ENCODE measurements around the gene PHF13.

PHF13 gene

DNA sequence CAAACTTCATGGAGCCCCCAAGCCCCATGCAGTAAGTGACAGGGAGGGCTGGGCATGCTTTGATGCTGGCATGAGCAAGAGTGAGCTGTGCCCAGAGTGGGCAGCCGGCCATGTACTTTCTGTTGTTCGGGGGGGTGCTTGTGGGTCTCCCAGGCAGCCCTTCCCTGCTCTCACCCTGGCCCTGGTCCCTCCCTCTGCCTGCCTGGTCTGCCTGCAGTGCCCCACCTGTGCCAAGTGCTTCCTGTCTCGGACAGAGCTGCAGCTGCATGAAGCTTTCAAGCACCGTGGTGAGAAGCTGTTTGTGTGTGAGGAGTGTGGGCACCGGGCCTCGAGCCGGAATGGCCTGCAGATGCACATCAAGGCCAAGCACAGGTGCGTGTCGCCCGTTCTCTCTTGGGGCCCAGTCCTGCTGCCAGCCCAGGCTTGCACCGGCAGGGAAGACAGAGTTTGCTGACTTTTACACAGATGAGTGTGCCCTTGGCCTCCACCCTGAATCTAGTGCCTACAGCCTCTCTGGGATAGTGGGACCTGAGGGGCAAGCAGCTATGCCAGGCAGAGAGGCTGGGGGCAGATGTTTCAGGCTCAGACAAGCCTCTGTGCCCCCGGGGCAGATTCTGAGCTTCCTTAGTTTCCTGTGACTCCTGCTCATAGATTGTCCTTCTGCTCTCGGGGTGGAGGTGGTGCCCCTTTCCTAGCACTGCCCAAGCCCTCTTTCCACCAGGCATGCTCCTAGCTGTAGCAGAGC lies 26.1 kb upstream of the PHF13 start:
- TF ChIP-seq, protein P1, sequence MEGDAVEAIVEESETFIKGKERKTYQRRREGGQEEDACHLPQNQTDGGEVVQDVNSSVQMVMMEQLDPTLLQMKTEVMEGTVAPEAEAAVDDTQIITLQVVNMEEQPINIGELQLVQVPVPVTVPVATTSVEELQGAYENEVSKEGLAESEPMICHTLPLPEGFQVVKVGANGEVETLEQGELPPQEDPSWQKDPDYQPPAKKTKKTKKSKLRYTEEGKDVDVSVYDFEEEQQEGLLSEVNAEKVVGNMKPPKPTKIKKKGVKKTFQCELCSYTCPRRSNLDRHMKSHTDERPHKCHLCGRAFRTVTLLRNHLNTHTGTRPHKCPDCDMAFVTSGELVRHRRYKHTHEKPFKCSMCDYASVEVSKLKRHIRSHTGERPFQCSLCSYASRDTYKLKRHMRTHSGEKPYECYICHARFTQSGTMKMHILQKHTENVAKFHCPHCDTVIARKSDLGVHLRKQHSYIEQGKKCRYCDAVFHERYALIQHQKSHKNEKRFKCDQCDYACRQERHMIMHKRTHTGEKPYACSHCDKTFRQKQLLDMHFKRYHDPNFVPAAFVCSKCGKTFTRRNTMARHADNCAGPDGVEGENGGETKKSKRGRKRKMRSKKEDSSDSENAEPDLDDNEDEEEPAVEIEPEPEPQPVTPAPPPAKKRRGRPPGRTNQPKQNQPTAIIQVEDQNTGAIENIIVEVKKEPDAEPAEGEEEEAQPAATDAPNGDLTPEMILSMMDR (conservative IDR thresholded peaks at IDR 0.05; ENCODE audit: control insufficient read depth, insufficient read depth, low read depth, low read length), result no peak
- no peak overlapping the region for H3K4me3 ChIP-seq (ENCODE audit: control insufficient read depth, low read depth, low read length)
- DNase-seq (ENCODE audit: low read depth), result no peak

DNA sequence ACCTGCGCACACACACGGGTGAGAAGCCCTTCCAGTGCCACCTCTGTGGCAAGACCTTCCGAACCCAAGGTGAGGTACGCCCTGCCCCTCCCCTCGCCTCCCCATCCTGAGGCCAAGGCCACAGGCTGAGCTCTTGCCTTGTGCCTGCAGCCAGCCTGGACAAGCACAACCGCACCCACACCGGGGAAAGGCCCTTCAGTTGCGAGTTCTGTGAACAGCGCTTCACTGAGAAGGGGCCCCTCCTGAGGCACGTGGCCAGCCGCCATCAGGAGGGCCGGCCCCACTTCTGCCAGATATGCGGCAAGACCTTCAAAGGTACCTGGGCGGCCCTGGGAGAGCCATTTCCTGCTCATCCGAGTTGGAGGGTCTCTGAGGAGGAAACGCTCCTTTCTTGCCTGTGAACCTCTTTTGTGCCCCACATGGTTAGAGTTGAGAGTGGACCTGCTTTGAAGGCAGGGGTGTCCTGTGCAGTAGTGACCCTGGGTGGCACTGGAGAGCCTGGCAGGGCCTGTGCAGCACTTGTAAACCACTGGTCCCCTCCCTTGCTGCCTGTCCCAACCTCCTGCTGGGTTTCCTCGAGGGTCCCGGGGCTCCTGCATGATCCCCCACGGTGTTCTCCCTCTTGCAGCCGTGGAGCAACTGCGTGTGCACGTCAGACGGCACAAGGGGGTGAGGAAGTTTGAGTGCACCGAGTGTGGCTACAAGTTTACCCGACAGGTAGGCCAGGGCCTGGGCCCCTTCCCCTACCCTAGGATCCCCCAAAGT lies 25.2 kb upstream of the PHF13 start:
- H3K4me3 ChIP-seq (ENCODE audit: control insufficient read depth, low read depth, low read length), result no peak overlapping the region
- TF ChIP-seq, protein P1 (conservative IDR thresholded peaks at IDR 0.05; ENCODE audit: control insufficient read depth, insufficient read depth, low read depth, low read length), result no peak
- no peak for DNase-seq (ENCODE audit: low read depth)

DNA sequence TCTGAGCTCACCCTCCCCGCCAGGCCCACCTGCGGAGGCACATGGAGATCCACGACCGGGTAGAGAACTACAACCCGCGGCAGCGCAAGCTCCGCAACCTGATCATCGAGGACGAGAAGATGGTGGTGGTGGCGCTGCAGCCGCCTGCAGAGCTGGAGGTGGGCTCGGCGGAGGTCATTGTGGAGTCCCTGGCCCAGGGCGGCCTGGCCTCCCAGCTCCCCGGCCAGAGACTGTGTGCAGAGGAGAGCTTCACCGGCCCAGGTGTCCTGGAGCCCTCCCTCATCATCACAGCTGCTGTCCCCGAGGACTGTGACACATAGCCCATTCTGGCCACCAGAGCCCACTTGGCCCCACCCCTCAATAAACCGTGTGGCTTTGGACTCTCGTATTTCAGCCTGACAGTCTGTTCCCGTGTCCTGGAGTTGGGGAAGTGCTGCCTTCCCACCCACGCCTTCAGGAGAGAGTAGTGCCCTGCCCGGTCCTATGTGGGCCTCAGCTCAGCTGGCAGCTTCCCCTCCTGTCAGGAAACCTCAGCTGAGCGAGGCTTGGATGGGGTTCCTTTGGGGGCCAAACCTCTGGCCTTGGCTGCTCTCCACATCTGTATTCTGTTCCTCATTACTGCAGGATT lies 24.5 kb upstream of the PHF13 start:
- no peak overlapping the region for H3K4me3 ChIP-seq (ENCODE audit: control insufficient read depth, low read depth, low read length)
- DNase-seq (ENCODE audit: low read depth), result no peak
- TF ChIP-seq, protein P1 (conservative IDR thresholded peaks at IDR 0.05; ENCODE audit: control insufficient read depth, insufficient read depth, low read depth, low read length), result no peak

DNA sequence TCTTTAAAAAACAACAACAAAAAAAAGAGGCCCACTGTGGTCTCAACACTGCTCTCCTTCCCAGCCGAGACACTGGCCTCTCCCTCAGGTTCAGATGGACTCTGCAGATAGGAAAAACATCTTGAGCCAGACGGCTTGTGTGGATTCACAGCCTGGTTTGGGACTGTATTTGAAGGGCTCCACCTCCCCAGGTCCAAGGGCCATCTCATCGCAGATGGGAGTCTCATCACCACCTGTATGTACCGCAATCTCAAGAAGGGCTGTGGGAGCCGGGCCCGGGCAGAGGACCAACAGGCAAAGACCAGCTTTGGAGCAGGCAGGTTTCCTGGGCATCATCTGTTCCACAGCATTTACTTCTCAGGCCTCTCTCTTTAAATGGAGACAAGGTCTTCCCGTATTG lies 23.5 kb upstream of the PHF13 start:
- TF ChIP-seq, protein P1 (conservative IDR thresholded peaks at IDR 0.05; ENCODE audit: control insufficient read depth, insufficient read depth, low read depth, low read length), result no peak
- H3K4me3 ChIP-seq (ENCODE audit: control insufficient read depth, low read depth, low read length), result no peak overlapping the region
- DNase-seq (ENCODE audit: low read depth), result no peak

DNA sequence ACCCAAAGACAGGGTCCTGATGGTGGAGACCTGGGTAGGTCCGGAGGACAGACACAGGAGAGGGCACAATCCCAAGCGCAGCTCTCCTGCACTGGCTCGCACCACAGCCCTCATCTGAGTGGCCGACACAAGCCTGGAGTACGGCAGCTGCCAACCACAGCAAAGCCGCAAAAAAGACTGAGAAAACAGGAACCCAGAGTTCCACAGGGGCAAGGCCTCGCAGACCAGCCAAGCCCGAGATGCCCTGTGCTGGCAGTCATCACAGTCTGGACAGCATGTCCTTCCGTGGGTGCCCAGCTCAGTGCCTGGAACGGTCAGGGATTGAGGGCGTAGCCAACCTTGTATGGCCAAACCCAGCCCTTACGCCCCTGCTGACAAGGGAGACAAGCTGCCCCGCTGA lies 22.3 kb upstream of the PHF13 start:
- TF ChIP-seq, protein P1 (conservative IDR thresholded peaks at IDR 0.05; ENCODE audit: control insufficient read depth, insufficient read depth, low read depth, low read length), result no peak
- no peak for DNase-seq (ENCODE audit: low read depth)
- no peak overlapping the region for H3K4me3 ChIP-seq (ENCODE audit: control insufficient read depth, low read depth, low read length)

DNA sequence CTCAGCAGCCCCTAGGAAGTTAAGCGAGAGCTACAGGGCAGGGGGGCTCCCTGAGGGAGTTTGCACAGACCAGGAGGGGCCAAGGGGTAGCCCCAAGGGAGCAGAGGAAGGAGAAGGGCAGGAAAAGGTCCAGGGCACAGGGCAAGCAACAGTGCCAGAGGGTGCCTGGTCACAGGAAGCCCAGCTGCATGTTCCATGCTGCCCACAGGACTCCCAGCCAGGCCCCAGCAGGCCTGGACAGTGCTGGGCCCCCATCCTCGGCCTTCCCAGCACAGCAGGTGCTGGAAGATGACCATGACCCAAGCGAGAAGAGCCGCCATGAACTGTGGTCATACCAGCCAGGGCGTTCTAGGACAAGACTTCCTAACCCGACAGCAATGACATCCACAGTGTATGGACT lies 21.9 kb upstream of the PHF13 start:
- TF ChIP-seq, protein P1 (conservative IDR thresholded peaks at IDR 0.05; ENCODE audit: control insufficient read depth, insufficient read depth, low read depth, low read length), result no peak
- no peak for DNase-seq (ENCODE audit: low read depth)
- H3K4me3 ChIP-seq (ENCODE audit: control insufficient read depth, low read depth, low read length), result no peak overlapping the region
